GM19468 (cell line): ENCODE results near the gene NUP98.

Experiments used
- ATAC-seq: cut with Tn5 transposase; IDR thresholded peaks from one replicate; pipeline ENCODE4 v1.9.1; 2021; ENCODE audit warnings: mild to moderate bottlenecking, moderate library complexity, moderate number of reproducible peaks; ENCODE audit not compliant: unreplicated experiment; ENCODE audit errors: extremely low read depth

Gene NUP98

GRCh38 chr11:3745161-3745560, 52.2 kb downstream of the NUP98 start:
- no peak for ATAC-seq

GRCh38 chr11:3738723-3739122, 58.6 kb downstream of the NUP98 start:
- ATAC-seq = no peak

- no peak for ATAC-seq
Observed at GRCh38 chr11:3738241-3738640, 59.1 kb downstream of the NUP98 start.

GRCh38 chr11:3737386-3737933, 59.9 kb downstream of the NUP98 start:
- ATAC-seq = no peak

GRCh38 chr11:3736816-3737215, 60.5 kb downstream of the NUP98 start:
- ATAC-seq = no peak

GRCh38 chr11:3735827-3736226, 61.5 kb downstream of the NUP98 start:
- no peak for ATAC-seq

- no peak for ATAC-seq
Observed at GRCh38 chr11:3732671-3733436, 64.5 kb downstream of the NUP98 start.

GRCh38 chr11:3723014-3723708, 74.2 kb downstream of the NUP98 start:
- no peak for ATAC-seq

- no peak for ATAC-seq
Observed at GRCh38 chr11:3722100-3722499, 75.3 kb downstream of the NUP98 start.

- no peak for ATAC-seq
Observed at GRCh38 chr11:3720997-3721396, 76.4 kb downstream of the NUP98 start.

- ATAC-seq = no peak
Observed at GRCh38 chr11:3712274-3712673, 85.1 kb downstream of the NUP98 start.

GRCh38 chr11:3710485-3711259, 86.7 kb downstream of the NUP98 start:
- ATAC-seq = no peak

GRCh38 chr11:3709977-3710376, 87.4 kb downstream of the NUP98 start:
- no peak for ATAC-seq

GRCh38 chr11:3707176-3707575, 90.2 kb downstream of the NUP98 start:
- no peak for ATAC-seq

GRCh38 chr11:3703383-3703782, 94.0 kb downstream of the NUP98 start:
- ATAC-seq = no peak

GRCh38 chr11:3700910-3701309, 96.4 kb downstream of the NUP98 start:
- ATAC-seq = no peak

GRCh38 chr11:3700410-3700809, 96.9 kb downstream of the NUP98 start:
- ATAC-seq = no peak

GRCh38 chr11:3686751-3687150, 110.6 kb downstream of the NUP98 start:
- no peak for ATAC-seq

GRCh38 chr11:3685923-3686322, 111.4 kb downstream of the NUP98 start:
- ATAC-seq = no peak

- ATAC-seq = no peak
Observed at GRCh38 chr11:3684819-3685172, 112.6 kb downstream of the NUP98 start.
